A549 (cell line): ENCODE data around the gene RNF39. TPM values are rescaled to one million over a fixed set of nuclear protein-coding genes. Genes with fewer than 3 reads are reported as not detected.

Experiments used
- ATAC-seq, 2 experiments: fragments of 200-7000 bp in 1 of 2; fragments of >200 bp in 1 of 2; cut with Nextera tagmentation in 1 of 2; cut with Tn5 transposase in 1 of 2; 3 replicates each; pipeline versions ENCODE4 v1.8.0 to v1.9.1; 2018 to 2020; ENCODE audit warnings: mild to moderate bottlenecking in 1 of 2, moderate library complexity in 1 of 2
- CTCF ChIA-PET: fragments of 300-600 bp; sonication (Branson Sonifier 250); formaldehyde crosslinking; extraction: SDS; loops from one replicate; lab custom pipeline; 2021; ENCODE audit warnings: antibody characterized with exemption, inconsistent platforms; lab: Yijun Ruan, JAX
- POLR2A ChIA-PET: fragments of 350-600 bp; formaldehyde crosslinking; extraction: SDS; loops from one replicate; lab custom pipeline; 2021; ENCODE audit warnings: antibody characterized with exemption, inconsistent platforms; lab: Yijun Ruan, JAX
- DNase-seq, 2 experiments: peaks; one replicate each; pipeline versions ENCODE4 v3.0.0 to v3.0.0-alpha.2; 2011 to 2016; ENCODE audit warnings: low read depth in 1 of 2, low spot score in 1 of 2
- FAIRE-seq: peaks from 2 replicates; lab custom pipeline; 2011; peaks lifted over from hg19 to GRCh38; lab: Jason Lieb, UNC
- H3K27ac ChIP-seq, 2 experiments: fragments of >200 bp; sonication (Bioruptor Twin); formaldehyde crosslinking; 3 replicates each; pipeline ENCODE4 v1.5.1; 2016 to 2017
- H3K4me1 ChIP-seq: fragments of >200 bp; sonication (Bioruptor Twin); formaldehyde crosslinking; 3 replicates; pipeline ENCODE4 v1.6.1; 2016
- H3K4me2 ChIP-seq: fragments of >200 bp; sonication (Bioruptor Twin); formaldehyde crosslinking; 3 replicates; pipeline ENCODE4 v1.6.1; 2016
- H3K4me3 ChIP-seq: fragments of >200 bp; sonication (Bioruptor Twin); formaldehyde crosslinking; 3 replicates; pipeline ENCODE4 v1.5.1; 2016
- H3K9me3 ChIP-seq: fragments of >200 bp; sonication (Bioruptor Twin); formaldehyde crosslinking; 3 replicates; pipeline ENCODE4 v1.6.1; 2016
- EHF ChIP-seq: fragments of 250-450 bp; sonication (Bioruptor Pico); IDR thresholded peaks from 2 replicates; pipeline ENCODE4 v1.5.0; 2020; ENCODE audit warnings: mild to moderate bottlenecking
- ESRRA ChIP-seq: fragments of 150-350 bp; IDR thresholded peaks from 2 replicates; pipeline ENCODE4 v1.6.1; 2014; ENCODE audit warnings: mild to moderate bottlenecking, low read length, borderline replicate concordance
- FOSL2 ChIP-seq, 2 experiments: fragments of 450-650 bp in 1 of 2; fragments of >200 bp in 1 of 2; sonication (Bioruptor Twin) in 1 of 2; formaldehyde crosslinking; IDR thresholded peaks; 2 replicates each; pipeline versions ENCODE4 v1.5.0 to v1.6.1; 2016 to 2020; ENCODE audit warnings: mild to moderate bottlenecking in 1 of 2, moderate library complexity in 1 of 2
- FOXS1 ChIP-seq: fragments of 250-450 bp; sonication (Bioruptor Pico); IDR thresholded peaks from 2 replicates; pipeline ENCODE4 v1.5.0; 2020; ENCODE audit warnings: mild to moderate bottlenecking, moderate library complexity
- GATA3 ChIP-seq: IDR thresholded peaks from 2 replicates; pipeline ENCODE4 v1.6.1; 2012; ENCODE audit warnings: borderline replicate concordance
- HEYL ChIP-seq: fragments of 250-450 bp; sonication (Bioruptor Pico); IDR thresholded peaks from 2 replicates; pipeline ENCODE4 v1.8.0; 2021; ENCODE audit warnings: mild to moderate bottlenecking, moderate library complexity
- HOXA7 ChIP-seq: fragments of 250-450 bp; sonication (Bioruptor Pico); IDR thresholded peaks from 2 replicates; pipeline ENCODE4 v1.5.0; 2020; ENCODE audit warnings: mild to moderate bottlenecking, moderate library complexity
- JUN ChIP-seq, 2 experiments: fragments of >200 bp; sonication (Bioruptor Twin); formaldehyde crosslinking; IDR thresholded peaks; 2 replicates in 1 of 2; 3 replicates in 1 of 2; pipeline ENCODE4 v1.6.1; 2016 to 2017
- KDM1A ChIP-seq: fragments of 200-600 bp; sonication (generic); IDR thresholded peaks from 2 replicates; pipeline ENCODE4 v1.6.1; 2016; ENCODE audit warnings: low read depth, mild to moderate bottlenecking
- KDM5A ChIP-seq: fragments of 200-600 bp; sonication (generic); IDR thresholded peaks from 2 replicates; pipeline ENCODE4 v1.6.1; 2016; ENCODE audit warnings: antibody characterized with exemption, mild to moderate bottlenecking
- MAX ChIP-seq: IDR thresholded peaks from 2 replicates; pipeline ENCODE4 v1.6.1; 2012
- RAD21 ChIP-seq, 2 experiments: fragments of >200 bp in 1 of 2; sonication (Bioruptor Twin) in 1 of 2; formaldehyde crosslinking in 1 of 2; IDR thresholded peaks in 1 of 2; conservative IDR thresholded peaks in 1 of 2; 2 replicates in 1 of 2; 3 replicates in 1 of 2; pipeline ENCODE4 v1.6.1; 2012 to 2018; ENCODE audit warnings: inconsistent platforms in 1 of 2
- RFX5 ChIP-seq: fragments of 450-650 bp; IDR thresholded peaks from 2 replicates; pipeline ENCODE4 v1.7.1; 2014; ENCODE audit warnings: antibody characterized with exemption, mild to moderate bottlenecking, moderate library complexity
- RNF2 ChIP-seq: fragments of 200-600 bp; sonication (generic); IDR thresholded peaks from 2 replicates; pipeline ENCODE4 v1.6.1; 2016; ENCODE audit warnings: low read depth, mild to moderate bottlenecking, antibody characterized with exemption, moderate library complexity, borderline replicate concordance
- TFCP2L1 ChIP-seq: fragments of 250-450 bp; sonication (Bioruptor Pico); IDR thresholded peaks from 2 replicates; pipeline ENCODE4 v1.5.0; 2021; ENCODE audit warnings: mild to moderate bottlenecking
- TP53 ChIP-seq: fragments of 250-450 bp; sonication (Bioruptor Pico); IDR thresholded peaks from 2 replicates; pipeline ENCODE4 v1.5.0; 2021; ENCODE audit warnings: mild to moderate bottlenecking, moderate library complexity
- ZNF302 ChIP-seq: fragments of 250-450 bp; sonication (Bioruptor Pico); IDR thresholded peaks from 2 replicates; pipeline ENCODE4 v1.9.0; 2021; ENCODE audit warnings: inconsistent platforms, mild to moderate bottlenecking, moderate library complexity
- WGBS: methylation state at CpG from one replicate; pipeline ENCODE4 v1.1.6; 2017; ENCODE audit errors: missing lambda C conversion rate; 5-methylcytosine and 5-hydroxymethylcytosine counted together
- polyA plus RNA-seq, 4 experiments: library from polyadenylated mRNA; depleted of rRNA in 3 of 4; stranded (reverse); fragments of >200 nt; fragmentation: RNase III in 1 of 4; extraction: RNeasy Plus Mini Kit Qiagen cat#74134 plus additional on column Dnase treatment in 1 of 4; gene quantifications; 2 replicates in 3 of 4; 3 replicates in 1 of 4; pipeline ENCODE4 v1.2.3, GENCODE V29; 2011 to 2017
- TF ChIP-seq, protein P1 (sequence below): fragments of 200-600 bp; sonication (generic); IDR thresholded peaks from 2 replicates; pipeline ENCODE4 v1.6.1; 2016; ENCODE audit warnings: antibody characterized with exemption, mild to moderate bottlenecking, moderate library complexity
- TF ChIP-seq, protein P2 (sequence below): fragments of 250-450 bp; sonication (Bioruptor Pico); IDR thresholded peaks from 2 replicates; pipeline ENCODE4 v1.5.0; 2020; ENCODE audit warnings: low read depth, mild to moderate bottlenecking, moderate library complexity
- TF ChIP-seq, protein P3 (sequence below): IDR thresholded peaks from 2 replicates; pipeline ENCODE4 v1.6.1; 2012

Gene RNF39
- polyA plus RNA-seq, 2 of the 4 experiments (the other 2 are of a cell fraction), result not detected

DNA sequence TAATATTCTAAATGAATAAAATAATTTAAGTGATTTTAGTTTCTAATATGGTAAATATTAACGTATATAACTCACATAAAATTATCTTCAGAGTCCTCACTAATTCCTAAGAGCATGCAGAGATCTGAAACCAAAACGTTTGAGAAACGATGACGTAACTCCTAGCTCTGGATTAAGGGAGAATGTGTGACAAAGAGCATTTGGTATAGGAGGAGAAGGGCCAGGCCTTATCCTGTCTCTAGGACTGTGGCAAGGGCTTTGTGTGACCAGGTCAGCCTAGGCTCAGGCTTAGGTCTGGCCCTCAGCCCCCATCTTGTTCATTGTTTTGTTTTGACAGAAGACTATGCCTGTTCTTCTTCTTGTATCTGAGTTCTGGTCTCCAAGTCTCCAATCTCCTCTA lies 33.7 kb downstream of the RNF39 start:
- H3K4me1 ChIP-seq, result 0 out of 3 replicates have a peak, but pooled peaks cover 3% of the 10 kb centered on the region
- FAIRE-seq, result no peak
- no peaks in the 10 kb centered on the region for H3K9me3 ChIP-seq
- ATAC-seq, result no peak
- ChIA-PET POLR2A (no interaction called here), CTCF (interaction anchor here (1.9 kb wide), 1 partner anchor 194 kb away, joined by 5 read pairs; no protein-coding TSS in a partner anchor)
- no peak for DNase-seq
- no peak overlapping the region for H3K4me2 ChIP-seq
- H3K27ac ChIP-seq, result no peak overlapping the region
- TF ChIP-seq GATA3 (no peak), TP53 (CRISPR knock-in tag) (no peak), ZNF302 (CRISPR knock-in tag) (no peak), FOXS1 (no peak), ESRRA (no peak), MAX (no peak), TFCP2L1 (no peak), RFX5 (no peak), HEYL (CRISPR knock-in tag) (no peak), KDM5A (no peak)
- TF ChIP-seq, protein P1, sequence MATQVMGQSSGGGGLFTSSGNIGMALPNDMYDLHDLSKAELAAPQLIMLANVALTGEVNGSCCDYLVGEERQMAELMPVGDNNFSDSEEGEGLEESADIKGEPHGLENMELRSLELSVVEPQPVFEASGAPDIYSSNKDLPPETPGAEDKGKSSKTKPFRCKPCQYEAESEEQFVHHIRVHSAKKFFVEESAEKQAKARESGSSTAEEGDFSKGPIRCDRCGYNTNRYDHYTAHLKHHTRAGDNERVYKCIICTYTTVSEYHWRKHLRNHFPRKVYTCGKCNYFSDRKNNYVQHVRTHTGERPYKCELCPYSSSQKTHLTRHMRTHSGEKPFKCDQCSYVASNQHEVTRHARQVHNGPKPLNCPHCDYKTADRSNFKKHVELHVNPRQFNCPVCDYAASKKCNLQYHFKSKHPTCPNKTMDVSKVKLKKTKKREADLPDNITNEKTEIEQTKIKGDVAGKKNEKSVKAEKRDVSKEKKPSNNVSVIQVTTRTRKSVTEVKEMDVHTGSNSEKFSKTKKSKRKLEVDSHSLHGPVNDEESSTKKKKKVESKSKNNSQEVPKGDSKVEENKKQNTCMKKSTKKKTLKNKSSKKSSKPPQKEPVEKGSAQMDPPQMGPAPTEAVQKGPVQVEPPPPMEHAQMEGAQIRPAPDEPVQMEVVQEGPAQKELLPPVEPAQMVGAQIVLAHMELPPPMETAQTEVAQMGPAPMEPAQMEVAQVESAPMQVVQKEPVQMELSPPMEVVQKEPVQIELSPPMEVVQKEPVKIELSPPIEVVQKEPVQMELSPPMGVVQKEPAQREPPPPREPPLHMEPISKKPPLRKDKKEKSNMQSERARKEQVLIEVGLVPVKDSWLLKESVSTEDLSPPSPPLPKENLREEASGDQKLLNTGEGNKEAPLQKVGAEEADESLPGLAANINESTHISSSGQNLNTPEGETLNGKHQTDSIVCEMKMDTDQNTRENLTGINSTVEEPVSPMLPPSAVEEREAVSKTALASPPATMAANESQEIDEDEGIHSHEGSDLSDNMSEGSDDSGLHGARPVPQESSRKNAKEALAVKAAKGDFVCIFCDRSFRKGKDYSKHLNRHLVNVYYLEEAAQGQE, result no peak
- TF ChIP-seq, protein P2, sequence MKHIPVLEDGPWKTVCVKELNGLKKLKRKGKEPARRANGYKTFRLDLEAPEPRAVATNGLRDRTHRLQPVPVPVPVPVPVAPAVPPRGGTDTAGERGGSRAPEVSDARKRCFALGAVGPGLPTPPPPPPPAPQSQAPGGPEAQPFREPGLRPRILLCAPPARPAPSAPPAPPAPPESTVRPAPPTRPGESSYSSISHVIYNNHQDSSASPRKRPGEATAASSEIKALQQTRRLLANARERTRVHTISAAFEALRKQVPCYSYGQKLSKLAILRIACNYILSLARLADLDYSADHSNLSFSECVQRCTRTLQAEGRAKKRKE (CRISPR knock-in tag), result no peak
- no peak overlapping the region for H3K4me3 ChIP-seq
- whole genome bisulfite sequencing, result 67% methylated on average over 4 of the region's 4 CpGs

- FAIRE-seq (no peak), ATAC-seq (no peak), DNase-seq (no peak)
- TF ChIP-seq JUN (IDR thresholded peaks at IDR 0.05), result no peak
- no peak for TF ChIP-seq HEYL (CRISPR knock-in tag)
- TF ChIP-seq EHF (CRISPR knock-in tag), result no peak
- no peak for TF ChIP-seq KDM1A
- TF ChIP-seq, protein P3, sequence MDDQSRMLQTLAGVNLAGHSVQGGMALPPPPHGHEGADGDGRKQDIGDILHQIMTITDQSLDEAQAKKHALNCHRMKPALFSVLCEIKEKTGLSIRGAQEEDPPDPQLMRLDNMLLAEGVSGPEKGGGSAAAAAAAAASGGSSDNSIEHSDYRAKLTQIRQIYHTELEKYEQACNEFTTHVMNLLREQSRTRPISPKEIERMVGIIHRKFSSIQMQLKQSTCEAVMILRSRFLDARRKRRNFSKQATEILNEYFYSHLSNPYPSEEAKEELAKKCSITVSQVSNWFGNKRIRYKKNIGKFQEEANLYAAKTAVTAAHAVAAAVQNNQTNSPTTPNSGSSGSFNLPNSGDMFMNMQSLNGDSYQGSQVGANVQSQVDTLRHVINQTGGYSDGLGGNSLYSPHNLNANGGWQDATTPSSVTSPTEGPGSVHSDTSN, result no peak
- no peak for TF ChIP-seq RNF2
- TF ChIP-seq GATA3, result no peak
- TF ChIP-seq, protein P2 (CRISPR knock-in tag), result no peak
- TF ChIP-seq RAD21 (conservative IDR thresholded peaks at IDR 0.05 in 1 of 2, IDR thresholded peaks at IDR 0.05 in 1 of 2), result no peak
- no peak for TF ChIP-seq HOXA7
- no peak for TF ChIP-seq FOSL2 (IDR thresholded peaks at IDR 0.05)
- TF ChIP-seq FOSL2 (CRISPR knock-in tag; IDR thresholded peaks at IDR 0.05), result no peak
- Histone ChIP-seq H3K4me2 (no peak overlapping the region), H3K4me1 (0 out of 3 replicates have a peak, but pooled peaks cover 3% of the 10 kb centered on the region), H3K27ac (no peak overlapping the region), H3K4me3 (no peak overlapping the region), H3K9me3 (no peaks in the 10 kb centered on the region)
- 88% methylated on average over 6 of the region's 6 CpGs for WGBS
- ChIA-PET CTCF (interaction anchor here (1.9 kb wide), 1 partner anchor 193 kb away, joined by 5 read pairs; no protein-coding TSS in a partner anchor), POLR2A (interaction anchor here (0.7 kb wide), 1 partner anchor 25 kb away, joined by 3 read pairs; no protein-coding TSS in a partner anchor)
Observed at GRCh38 chr6:30041221-30041620, 34.3 kb downstream of the RNF39 start.
